ENCODE results near the gene USP44. TPM values are rescaled to one million over a fixed set of nuclear protein-coding genes. Genes with fewer than 3 reads are reported as not detected.

USP44 gene
- total and polyA plus RNA-seq, 2 of the 4 experiments (the other 2 are of a cell fraction): 13.0 to 33.5 TPM

GRCh38 chr12:95497031-95497430 lies 54.2 kb downstream of the USP44 start:
- Histone ChIP-seq H2BK15ac (ENCODE audit: low read depth, low read length) (no peak overlapping the region), H3K23ac (ENCODE audit: low read depth, low read length) (no peak overlapping the region), H4K5ac (ENCODE audit: low read depth, low read length) (no peak overlapping the region), H2AK9ac (replicated peaks; ENCODE audit: low read depth, low read length, poor library complexity) (no peak overlapping the region), H3K9me3 (ENCODE audit: control insufficient read depth, insufficient read depth, low read length) (peaks cover 6% of the 10 kb centered on the region; the same call in 1 of the 2 replicates), H2BK20ac (ENCODE audit: low read depth, low read length) (no peak overlapping the region), H3K9me1 (ENCODE audit: insufficient read depth, low read length) (no peaks in the 10 kb centered on the region), H3K4me2 (ENCODE audit: low read depth, low read length) (no peak overlapping the region), H4K8ac (ENCODE audit: low read depth in 2 of 2, low read length in 2 of 2) (no peak overlapping the region), H3K79me1 (ENCODE audit: low read depth in 1 of 2, low read length in 2 of 2) (peaks cover 22 to 27% of the 10 kb centered on the region in 2 experiments), H3K27me3 (ENCODE audit: control insufficient read depth, insufficient read depth, low read length) (no peaks in the 10 kb centered on the region), H4K20me1 (ENCODE audit: insufficient read depth, low read length) (peaks cover 4% of the 10 kb centered on the region; the same call in 1 of the 2 replicates), H3K4me1 (ENCODE audit: control insufficient read depth, insufficient read depth, low read length) (no peaks in the 10 kb centered on the region), H3K36me3 (ENCODE audit: control insufficient read depth, insufficient read depth, low read length) (peaks cover 37% of the 10 kb centered on the region), H2BK5ac (ENCODE audit: low read depth, low read length, poor library complexity, severe bottlenecking) (no peak overlapping the region), H2BK120ac (ENCODE audit: low read depth, low read length) (no peak overlapping the region), H3K9ac (ENCODE audit: low read depth, low read length) (no peak overlapping the region), H3K4me3 (ENCODE audit: insufficient read depth, low read depth, low read length) (no peak overlapping the region), H3K18ac (ENCODE audit: low read depth, low read length) (no peak overlapping the region), H2AK5ac (ENCODE audit: low read depth, low read length) (no peak overlapping the region), H4K91ac (ENCODE audit: insufficient read depth, low read depth, low read length) (no peak overlapping the region), H3K27ac (ENCODE audit: insufficient read depth, low read length) (no peak overlapping the region), H3K14ac (replicated peaks; ENCODE audit: low read depth, low read length) (no peak overlapping the region), H3K56ac (ENCODE audit: extremely low read depth, insufficient read depth, low read length) (no peak overlapping the region), H2AFZ (replicated peaks; ENCODE audit: low read length, poor library complexity) (no peak overlapping the region), H3K4ac (ENCODE audit: low read depth, low read length) (no peak overlapping the region)
- DNase-seq: no peak
- no TSS peak for BruUV-seq (replicated peaks)
- in situ Hi-C loops (cut with MboI; ENCODE audit: low sequenced_read_pairs): no loop called here
- TF ChIP-seq RFX5 (IDR thresholded peaks at IDR 0.05; ENCODE audit: low read depth, low read length) (no peak), CEBPB (IDR thresholded peaks at IDR 0.05; ENCODE audit: low read depth, low read length) (no peak), POLR2A (IDR thresholded peaks at IDR 0.05; ENCODE audit: low read depth, low read length) (no peak), NFE2L2 (IDR thresholded peaks at IDR 0.05; ENCODE audit: low read depth, low read length) (no peak), RCOR1 (IDR thresholded peaks at IDR 0.05; ENCODE audit: insufficient replicate concordance, low read length) (no peak), MAZ (IDR thresholded peaks at IDR 0.05; ENCODE audit: borderline replicate concordance, low read depth, low read length) (no peak), MXI1 (IDR thresholded peaks at IDR 0.05; ENCODE audit: borderline replicate concordance, low read depth, low read length) (no peak), SMC3 (IDR thresholded peaks at IDR 0.05; ENCODE audit: low read depth, low read length) (no peak), MAFK (IDR thresholded peaks at IDR 0.05; ENCODE audit: low read depth, low read length) (no peak), RAD21 (IDR thresholded peaks at IDR 0.05; ENCODE audit: low read length) (no peak), FOS (IDR thresholded peaks at IDR 0.05; ENCODE audit: low read depth, low read length) (no peak), BHLHE40 (IDR thresholded peaks at IDR 0.05; ENCODE audit: low read depth, low read length) (no peak), CHD1 (IDR thresholded peaks at IDR 0.05; ENCODE audit: low read depth, low read length) (no peak)
- TF ChIP-seq, protein P1, sequence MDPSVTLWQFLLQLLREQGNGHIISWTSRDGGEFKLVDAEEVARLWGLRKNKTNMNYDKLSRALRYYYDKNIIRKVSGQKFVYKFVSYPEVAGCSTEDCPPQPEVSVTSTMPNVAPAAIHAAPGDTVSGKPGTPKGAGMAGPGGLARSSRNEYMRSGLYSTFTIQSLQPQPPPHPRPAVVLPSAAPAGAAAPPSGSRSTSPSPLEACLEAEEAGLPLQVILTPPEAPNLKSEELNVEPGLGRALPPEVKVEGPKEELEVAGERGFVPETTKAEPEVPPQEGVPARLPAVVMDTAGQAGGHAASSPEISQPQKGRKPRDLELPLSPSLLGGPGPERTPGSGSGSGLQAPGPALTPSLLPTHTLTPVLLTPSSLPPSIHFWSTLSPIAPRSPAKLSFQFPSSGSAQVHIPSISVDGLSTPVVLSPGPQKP (IDR thresholded peaks at IDR 0.05; ENCODE audit: borderline replicate concordance, low read depth, low read length): no peak
- TF ChIP-seq, protein P2, sequence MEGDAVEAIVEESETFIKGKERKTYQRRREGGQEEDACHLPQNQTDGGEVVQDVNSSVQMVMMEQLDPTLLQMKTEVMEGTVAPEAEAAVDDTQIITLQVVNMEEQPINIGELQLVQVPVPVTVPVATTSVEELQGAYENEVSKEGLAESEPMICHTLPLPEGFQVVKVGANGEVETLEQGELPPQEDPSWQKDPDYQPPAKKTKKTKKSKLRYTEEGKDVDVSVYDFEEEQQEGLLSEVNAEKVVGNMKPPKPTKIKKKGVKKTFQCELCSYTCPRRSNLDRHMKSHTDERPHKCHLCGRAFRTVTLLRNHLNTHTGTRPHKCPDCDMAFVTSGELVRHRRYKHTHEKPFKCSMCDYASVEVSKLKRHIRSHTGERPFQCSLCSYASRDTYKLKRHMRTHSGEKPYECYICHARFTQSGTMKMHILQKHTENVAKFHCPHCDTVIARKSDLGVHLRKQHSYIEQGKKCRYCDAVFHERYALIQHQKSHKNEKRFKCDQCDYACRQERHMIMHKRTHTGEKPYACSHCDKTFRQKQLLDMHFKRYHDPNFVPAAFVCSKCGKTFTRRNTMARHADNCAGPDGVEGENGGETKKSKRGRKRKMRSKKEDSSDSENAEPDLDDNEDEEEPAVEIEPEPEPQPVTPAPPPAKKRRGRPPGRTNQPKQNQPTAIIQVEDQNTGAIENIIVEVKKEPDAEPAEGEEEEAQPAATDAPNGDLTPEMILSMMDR (conservative IDR thresholded peaks at IDR 0.05; ENCODE audit: low read depth, low read length): no peak
- TF ChIP-seq, protein P3, sequence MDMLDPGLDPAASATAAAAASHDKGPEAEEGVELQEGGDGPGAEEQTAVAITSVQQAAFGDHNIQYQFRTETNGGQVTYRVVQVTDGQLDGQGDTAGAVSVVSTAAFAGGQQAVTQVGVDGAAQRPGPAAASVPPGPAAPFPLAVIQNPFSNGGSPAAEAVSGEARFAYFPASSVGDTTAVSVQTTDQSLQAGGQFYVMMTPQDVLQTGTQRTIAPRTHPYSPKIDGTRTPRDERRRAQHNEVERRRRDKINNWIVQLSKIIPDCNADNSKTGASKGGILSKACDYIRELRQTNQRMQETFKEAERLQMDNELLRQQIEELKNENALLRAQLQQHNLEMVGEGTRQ (IDR thresholded peaks at IDR 0.05; ENCODE audit: low read depth, low read length): no peak
- no peak for ATAC-seq (ENCODE audit: low read depth)
- dilution Hi-C loops (cut with HindIII; ENCODE audit: low sequenced_read_pairs, unreplicated experiment): no loop called here
- intact Hi-C loops (cut with micrococcal nuclease): no loop called here
- ChIA-PET CTCF (no interaction called here), POLR2A (ENCODE audit: unreplicated experiment) (no interaction called here)
- WGBS, 2 experiments (ENCODE audit: extremely low coverage in 2 of 2, insufficient read length in 1 of 2): no CpG with 5 or more reads among the region's 4 CpGs

Measured in IMR-90 (cell line).